Hepatocyte (in vitro differentiated cells): ENCODE data around the gene DEFB110.

Experiments used
- EZH2 ChIP-seq: fragments of 200-600 bp; sonication (generic); IDR thresholded peaks from 2 replicates; pipeline ENCODE4 v1.6.1; 2016; ENCODE audit warnings: antibody characterized with exemption, mild to moderate bottlenecking, borderline replicate concordance
- EZH2phosphoT487 ChIP-seq: fragments of 200-600 bp; sonication (generic); IDR thresholded peaks from one replicate; pipeline ENCODE4 v1.6.1; 2018; ENCODE audit warnings: antibody characterized with exemption, mild to moderate bottlenecking, low read depth, moderate library complexity; ENCODE audit not compliant: unreplicated experiment, severe bottlenecking
- TF ChIP-seq, protein P1 (sequence below): fragments of 200-600 bp; sonication (generic); IDR thresholded peaks from 2 replicates; pipeline ENCODE4 v1.5.1; 2016; ENCODE audit warnings: antibody characterized with exemption, mild to moderate bottlenecking; ENCODE audit not compliant: poor library complexity

DNA sequence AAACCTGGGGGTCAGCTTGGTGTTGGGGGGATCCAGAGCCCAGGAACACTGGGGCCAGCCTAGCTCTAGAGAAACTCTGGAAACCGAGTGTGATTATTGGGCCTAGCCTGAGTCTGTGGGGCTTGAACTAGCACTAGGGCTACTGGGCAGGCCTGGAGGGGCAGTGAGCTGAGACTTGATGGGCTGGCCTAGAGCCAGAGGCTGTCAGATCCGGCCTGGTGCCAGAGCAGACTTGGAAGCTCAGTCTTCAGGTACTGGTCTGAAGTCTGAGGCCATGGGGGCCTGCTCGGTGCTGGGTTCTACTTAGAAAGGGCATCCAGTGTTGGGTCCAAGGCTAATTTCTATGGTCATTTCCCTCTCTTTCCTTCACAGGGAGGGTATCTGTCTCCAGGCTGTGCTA lies 25.2 kb upstream of the DEFB110 start:
- TF ChIP-seq, protein P1, sequence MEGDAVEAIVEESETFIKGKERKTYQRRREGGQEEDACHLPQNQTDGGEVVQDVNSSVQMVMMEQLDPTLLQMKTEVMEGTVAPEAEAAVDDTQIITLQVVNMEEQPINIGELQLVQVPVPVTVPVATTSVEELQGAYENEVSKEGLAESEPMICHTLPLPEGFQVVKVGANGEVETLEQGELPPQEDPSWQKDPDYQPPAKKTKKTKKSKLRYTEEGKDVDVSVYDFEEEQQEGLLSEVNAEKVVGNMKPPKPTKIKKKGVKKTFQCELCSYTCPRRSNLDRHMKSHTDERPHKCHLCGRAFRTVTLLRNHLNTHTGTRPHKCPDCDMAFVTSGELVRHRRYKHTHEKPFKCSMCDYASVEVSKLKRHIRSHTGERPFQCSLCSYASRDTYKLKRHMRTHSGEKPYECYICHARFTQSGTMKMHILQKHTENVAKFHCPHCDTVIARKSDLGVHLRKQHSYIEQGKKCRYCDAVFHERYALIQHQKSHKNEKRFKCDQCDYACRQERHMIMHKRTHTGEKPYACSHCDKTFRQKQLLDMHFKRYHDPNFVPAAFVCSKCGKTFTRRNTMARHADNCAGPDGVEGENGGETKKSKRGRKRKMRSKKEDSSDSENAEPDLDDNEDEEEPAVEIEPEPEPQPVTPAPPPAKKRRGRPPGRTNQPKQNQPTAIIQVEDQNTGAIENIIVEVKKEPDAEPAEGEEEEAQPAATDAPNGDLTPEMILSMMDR = no peak
- no peak for TF ChIP-seq EZH2
- TF ChIP-seq EZH2phosphoT487 = no peak
